GM21528 (cell line): ENCODE measurements around the gene DHX32.
"Not testable (repeated sequence)": the region's sequence is repeated elsewhere in the genome, so short reads cannot be mapped to it uniquely, and the experiment has no call there.

ENCODE experiments used
- ATAC-seq: cut with Tn5 transposase; IDR thresholded peaks from one replicate; pipeline ENCODE4 v1.9.1; 2021; ENCODE audit warnings: mild to moderate bottlenecking, moderate library complexity; ENCODE audit not compliant: unreplicated experiment, low FRiP score

Gene DHX32

GRCh38 chr10:125896088-125896934 is 15.2 kb upstream of the DHX32 start, which contains the start of gene FANK1:
Gene FANK1 (plus strand): TSS chr10:125896564. CDS start chr10:125896643, 79 bp downstream.
- ATAC-seq: peak; percentile 90

- ATAC-seq: peak; percentile 64
Measured at GRCh38 chr10:125895130-125896087, 14.3 kb upstream of the DHX32 start.

- not testable (repeated sequence) for ATAC-seq
Measured at GRCh38 chr10:125894176-125894575, 13.1 kb upstream of the DHX32 start.

- not testable (repeated sequence) for ATAC-seq
Measured at GRCh38 chr10:125892402-125892801, 11.3 kb upstream of the DHX32 start.

- not testable (repeated sequence) for ATAC-seq
Measured at GRCh38 chr10:125889441-125889840, 8.3 kb upstream of the DHX32 start.

GRCh38 chr10:125886914-125887512 is 5.9 kb upstream of the DHX32 start:
- ATAC-seq: no peak

- ATAC-seq: no peak
Measured at GRCh38 chr10:125883211-125883610, 2.1 kb upstream of the DHX32 start.

GRCh38 chr10:125882596-125882995 is 1.5 kb upstream of the DHX32 start:
- ATAC-seq: no peak

GRCh38 chr10:125880719-125881118 is 373 bp downstream of the DHX32 start:
- ATAC-seq: no peak

GRCh38 chr10:125878957-125879835 is 1.9 kb downstream of the DHX32 start:
- no peak for ATAC-seq

GRCh38 chr10:125871338-125871737 is 9.8 kb downstream of the DHX32 start:
- no peak for ATAC-seq

GRCh38 chr10:125868372-125868975 is 12.6 kb downstream of the DHX32 start:
- no peak for ATAC-seq

- ATAC-seq: no peak
Measured at GRCh38 chr10:125866421-125867029, 14.6 kb downstream of the DHX32 start.

- ATAC-seq: no peak
Measured at GRCh38 chr10:125865120-125865519, 16.0 kb downstream of the DHX32 start.

- ATAC-seq: no peak
Measured at GRCh38 chr10:125859128-125859817, 21.8 kb downstream of the DHX32 start.

GRCh38 chr10:125857185-125857760 is 23.8 kb downstream of the DHX32 start:
- ATAC-seq: no peak

- ATAC-seq: no peak
Measured at GRCh38 chr10:125852487-125852886, 28.6 kb downstream of the DHX32 start.
